CD4-positive, alpha-beta T cell treated with Interferon alpha-2 for 1 hour (primary cell): ENCODE data around the gene CRIP1.

Source experiments
- DNase-seq, 2 donors: peaks; one replicate each; pipeline ENCODE4 v3.0.0-alpha.2; 2020 to 2022

Gene CRIP1

GRCh38 chr14:105471297-105471821 is 15.3 kb upstream of the CRIP1 start:
- no peak for DNase-seq

- DNase-seq, result no peak
Observed at GRCh38 chr14:105471823-105472485, 14.7 kb upstream of the CRIP1 start.

- DNase-seq, result no peak
Observed at GRCh38 chr14:105472486-105472991, 14.1 kb upstream of the CRIP1 start.

- no peak for DNase-seq
Observed at GRCh38 chr14:105473033-105473676, 13.5 kb upstream of the CRIP1 start.

GRCh38 chr14:105473677-105474482 is 12.8 kb upstream of the CRIP1 start:
- peak; percentile 67 to 83 for DNase-seq

- DNase-seq, result peak; percentile 15 to 69
Observed at GRCh38 chr14:105474483-105475268, 12.0 kb upstream of the CRIP1 start, which contains the start of gene CRIP2. Gene CRIP2 (plus strand): TSS chr14:105474821. CDS start chr14:105474863, 42 bp downstream.

- DNase-seq, result peak in 1 of 2 donors; percentile 16
Observed at GRCh38 chr14:105475269-105476096, 11.2 kb upstream of the CRIP1 start.

GRCh38 chr14:105476097-105476830 is 10.4 kb upstream of the CRIP1 start:
- DNase-seq, result no peak

- DNase-seq, result no peak
Observed at GRCh38 chr14:105476831-105477659, 9.6 kb upstream of the CRIP1 start.

- DNase-seq, result peak; percentile 84 to 86
Observed at GRCh38 chr14:105477660-105478397, 8.9 kb upstream of the CRIP1 start.

- peak; percentile 50 to 51 for DNase-seq
Observed at GRCh38 chr14:105478398-105479251, 8.1 kb upstream of the CRIP1 start.

GRCh38 chr14:105479431-105480158 is 7.1 kb upstream of the CRIP1 start:
- peak in 1 of 2 donors; percentile 22 for DNase-seq

GRCh38 chr14:105480199-105480746 is 6.4 kb upstream of the CRIP1 start:
- peak in 1 of 2 donors; percentile 7 for DNase-seq

GRCh38 chr14:105480807-105481801 is 5.6 kb upstream of the CRIP1 start:
- DNase-seq, result peak; percentile 89 to 93

GRCh38 chr14:105481886-105482457 is 4.7 kb upstream of the CRIP1 start:
- DNase-seq, result peak; percentile 98 to 99
